Ureter (tissue), 1 donor: ENCODE data around the gene RNF149. TPM values are rescaled to one million over a fixed set of nuclear protein-coding genes. Genes with fewer than 3 reads are reported as not detected.
"Not testable (repeated sequence)": the region's sequence is repeated elsewhere in the genome, so short reads cannot be mapped to it uniquely, and the experiment has no call there.

Source experiments
- DNase-seq: peaks from one replicate; pipeline ENCODE4 v3.0.0-alpha.2; 2020; ENCODE audit warnings: low spot score
- total RNA-seq: library from RNA; stranded (reverse); gene quantifications from one replicate; pipeline ENCODE4 v1.2.4, GENCODE V29; 2023
- donor health status: DM: yes; HTN: yes; CAD: no.

Gene RNF149
- total RNA-seq, 1 donor from 2014 or later, result 97.3 TPM

GRCh38 chr2:101255501-101255900, 53.0 kb downstream of the RNF149 start:
- DNase-seq, result no peak

DNA sequence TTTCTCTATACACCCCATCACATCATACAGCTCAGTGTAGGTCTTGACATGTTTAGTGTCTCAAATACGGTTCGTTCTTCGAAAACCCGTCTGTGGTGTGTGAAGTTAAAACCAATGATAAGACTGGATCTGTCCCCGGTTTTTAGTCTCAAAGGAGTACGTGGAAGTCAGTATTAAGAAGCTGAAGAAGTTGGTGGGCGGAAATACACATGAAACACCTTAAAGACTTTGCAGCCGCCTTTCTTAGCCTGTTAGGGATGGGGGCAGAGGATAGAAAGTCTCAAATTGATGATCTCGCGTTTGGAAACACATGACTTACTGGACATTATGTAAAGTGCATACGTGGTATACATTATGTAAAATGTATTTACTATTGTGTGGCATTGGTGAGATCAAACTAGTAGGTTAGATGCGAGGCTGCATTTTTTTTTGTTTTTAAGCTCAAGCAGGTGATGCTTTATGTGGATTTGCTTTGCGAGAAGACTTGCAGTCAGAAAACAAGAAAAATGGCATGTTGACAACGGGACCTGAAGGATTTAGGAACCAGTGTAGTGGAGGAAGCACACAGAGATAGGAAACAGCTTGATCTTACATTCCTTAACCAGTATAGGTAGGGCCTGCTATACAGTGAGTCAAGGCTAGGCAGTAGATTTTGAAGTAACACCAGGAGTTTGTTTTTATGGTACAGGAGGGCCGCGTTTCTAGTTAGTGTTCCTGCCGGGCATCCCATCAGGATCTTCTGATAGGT, 54.6 kb downstream of the RNF149 start:
- no peak for DNase-seq

GRCh38 chr2:101253013-101253702, 55.3 kb downstream of the RNF149 start:
- DNase-seq, result peak; percentile 71

DNA sequence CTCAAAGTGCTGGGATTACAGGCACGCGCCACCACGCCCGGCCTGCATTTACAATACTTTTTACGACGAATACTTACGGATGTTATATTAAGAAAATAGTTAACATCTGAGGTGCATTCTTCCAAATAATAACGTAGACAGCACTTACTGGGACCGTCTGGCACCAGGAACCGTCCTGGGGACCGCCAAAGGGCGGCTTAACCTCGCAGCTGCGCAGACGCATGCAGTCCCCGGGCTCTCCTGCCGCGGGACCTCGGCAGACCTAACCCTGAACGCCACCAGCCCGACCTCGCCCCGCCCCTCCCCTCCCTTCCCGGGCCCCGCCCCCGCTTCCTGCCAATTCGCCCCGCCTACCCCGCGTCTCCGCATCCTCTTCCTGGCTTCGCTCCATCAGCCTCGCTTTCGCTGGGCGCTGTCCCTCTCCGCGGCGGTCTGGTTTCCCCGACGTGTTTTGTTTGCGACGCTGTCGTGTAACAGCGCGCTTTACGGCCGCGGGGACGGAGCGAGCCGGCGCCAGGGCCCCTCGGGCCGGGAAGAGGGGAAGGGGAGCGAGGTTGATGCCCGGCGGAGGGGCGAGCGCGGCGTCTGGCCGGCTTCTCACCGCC, 56.0 kb downstream of the RNF149 start, which contains the start of gene CNOT11:
TSS of gene CNOT11 (plus strand) at position 479 of the 605 bp plus-strand sequence. CDS start at position 558, 79 bp downstream.
- DNase-seq, result peak; percentile 99

- DNase-seq, result peak; percentile 53
Measured at GRCh38 chr2:101251844-101252407, 56.6 kb downstream of the RNF149 start.

DNA sequence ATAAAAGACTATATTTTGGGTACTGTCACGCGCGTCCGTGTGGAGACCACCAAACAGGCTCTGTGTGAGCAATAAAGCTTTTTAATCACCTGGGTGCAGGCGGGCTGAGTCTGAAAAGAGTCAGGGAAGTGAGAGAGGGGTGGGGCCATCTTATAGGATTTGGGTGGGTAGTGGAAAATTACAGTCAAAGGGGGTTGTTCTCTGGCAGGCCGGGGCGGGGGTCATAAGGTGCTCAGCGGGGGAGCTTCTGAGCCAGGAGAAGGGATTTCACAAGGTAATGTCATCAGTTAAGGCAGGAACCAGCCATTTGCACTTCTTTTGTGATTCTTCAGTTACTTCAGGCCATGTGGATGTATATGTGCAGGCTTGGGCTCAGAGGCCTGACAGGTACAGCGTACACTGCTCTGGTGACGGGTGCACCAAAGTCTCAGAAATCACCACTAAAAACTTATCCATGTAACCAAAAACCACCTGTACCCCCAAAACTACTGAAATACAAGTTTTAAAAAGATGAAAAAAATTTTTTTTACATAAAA, 57.2 kb downstream of the RNF149 start:
- not testable (repeated sequence) for DNase-seq

- no peak for DNase-seq
Measured at GRCh38 chr2:101249826-101250225, 58.7 kb downstream of the RNF149 start.

GRCh38 chr2:101248756-101249155, 59.7 kb downstream of the RNF149 start:
- DNase-seq, result not testable (repeated sequence)

- DNase-seq, result not testable (repeated sequence)
Measured at GRCh38 chr2:101245468-101245867, 63.0 kb downstream of the RNF149 start.

- not testable (repeated sequence) for DNase-seq
Measured at GRCh38 chr2:101244899-101245298, 63.6 kb downstream of the RNF149 start.

DNA sequence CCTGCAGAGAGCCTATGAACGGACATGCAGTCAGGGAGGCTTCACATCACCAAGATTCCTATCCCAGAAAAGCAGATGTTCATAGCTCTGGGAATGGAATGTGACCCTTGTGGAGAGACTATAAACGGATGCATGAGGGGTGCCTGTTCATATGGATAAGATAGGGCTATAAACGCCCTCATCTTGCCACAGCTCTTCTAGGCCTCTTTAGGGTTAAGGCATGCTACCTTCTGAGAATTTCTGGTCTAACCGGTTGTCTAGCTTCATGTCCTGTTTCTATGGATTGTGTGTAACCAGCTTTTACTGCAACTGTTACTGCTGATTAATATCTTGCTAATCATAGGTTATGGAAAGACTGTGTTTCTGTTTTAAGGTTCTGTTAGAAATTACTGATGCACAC, 64.1 kb downstream of the RNF149 start:
- DNase-seq, result not testable (repeated sequence)

DNA sequence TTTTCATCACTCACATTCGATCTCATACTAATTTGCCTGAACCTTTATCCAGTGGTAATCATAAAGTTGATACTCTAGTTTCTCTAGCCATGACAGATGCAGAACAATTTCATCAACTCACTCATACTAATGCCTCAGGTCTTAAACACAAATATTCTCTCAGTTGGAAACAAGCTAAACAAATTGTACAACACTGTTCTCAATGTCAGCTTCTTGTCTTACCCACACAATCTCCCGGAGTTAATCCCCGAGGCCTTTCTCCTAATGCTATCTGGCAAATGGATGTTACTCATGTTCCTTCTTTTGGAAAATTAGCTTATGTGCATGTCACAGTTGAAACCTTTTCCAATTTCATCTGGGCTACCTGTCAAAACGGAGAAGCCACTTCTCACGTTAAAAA, 67.3 kb downstream of the RNF149 start:
- DNase-seq, result no peak

- not testable (repeated sequence) for DNase-seq
Measured at GRCh38 chr2:101240694-101241093, 67.8 kb downstream of the RNF149 start.

GRCh38 chr2:101239760-101240118, 68.8 kb downstream of the RNF149 start:
- DNase-seq, result not testable (repeated sequence)

DNA sequence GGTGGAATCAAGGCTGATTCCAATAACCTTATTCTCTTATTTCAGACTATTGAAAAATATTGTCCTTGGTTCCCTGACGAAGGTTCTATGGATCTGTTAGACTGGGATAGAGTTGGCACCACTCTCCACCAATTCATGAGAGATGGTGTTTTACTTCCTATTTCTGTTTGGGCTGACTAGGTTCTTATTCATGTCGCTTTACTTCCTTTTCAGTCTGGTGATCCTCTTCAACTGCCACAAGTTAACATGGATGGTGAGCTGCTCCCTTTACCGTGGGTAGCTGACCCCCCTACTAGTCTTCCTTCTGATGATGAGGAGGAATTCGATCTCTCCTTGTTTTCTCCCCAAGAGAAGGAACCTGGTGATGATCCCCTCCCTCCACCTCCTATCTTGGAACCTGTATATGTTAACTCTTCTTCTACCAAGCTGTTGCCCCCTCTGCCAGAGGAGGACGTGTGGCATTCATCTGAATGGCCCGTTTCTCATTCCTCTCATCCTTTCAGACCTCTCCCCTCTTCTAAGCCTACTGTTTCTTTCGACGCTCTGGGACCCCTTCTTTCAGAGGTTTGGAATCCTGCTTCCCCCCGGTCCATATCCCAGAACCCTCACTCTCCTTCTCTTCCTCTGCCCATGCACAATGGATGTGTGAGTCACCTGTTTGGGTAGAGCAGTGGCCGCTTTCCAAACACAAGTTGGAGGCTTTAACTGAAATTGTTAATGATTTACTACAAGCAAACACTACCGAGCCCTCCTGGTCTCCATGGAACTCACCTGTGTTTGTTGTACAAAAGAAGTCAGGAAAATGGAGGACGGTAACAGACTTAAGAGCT, 69.4 kb downstream of the RNF149 start:
- DNase-seq, result peak; percentile 67

GRCh38 chr2:101237944-101238343, 70.6 kb downstream of the RNF149 start:
- DNase-seq, result not testable (repeated sequence)

DNA sequence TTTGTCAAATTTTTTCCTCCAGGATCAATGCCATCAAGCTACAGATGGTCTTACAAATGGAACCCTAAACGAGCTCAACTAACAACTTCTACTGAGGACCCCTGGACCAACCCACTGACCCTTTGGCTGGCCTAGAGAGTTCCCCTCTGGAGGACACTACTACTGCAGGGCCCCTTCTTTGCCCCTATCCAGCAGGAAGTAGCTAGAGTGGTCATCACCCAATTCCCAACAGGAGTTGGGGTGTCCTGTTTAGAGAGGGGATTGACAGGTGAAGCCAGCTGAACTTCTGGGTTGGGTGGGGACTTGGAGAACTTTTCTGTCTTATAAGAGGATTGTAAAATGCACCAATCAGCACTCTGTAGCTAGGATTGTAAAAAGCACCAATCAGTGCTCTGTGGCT, 72.5 kb downstream of the RNF149 start:
- DNase-seq, result not testable (repeated sequence)

GRCh38 chr2:101234169-101234938, 74.1 kb downstream of the RNF149 start:
- DNase-seq, result no peak

- DNase-seq, result no peak
Measured at GRCh38 chr2:101232770-101233169, 75.7 kb downstream of the RNF149 start.
